Activated naive CD4-positive, alpha-beta T cell treated with anti-CD3 and anti-CD28 coated beads, Interleukin-2, amount 50 U/mL, for 72 hours (primary cell): ENCODE results near the gene CFAP69. TPM values are rescaled to one million over a fixed set of nuclear protein-coding genes. Genes with fewer than 3 reads are reported as not detected.
"Not testable (repeated sequence)": the region's sequence is repeated elsewhere in the genome, so short reads cannot be mapped to it uniquely, and the experiment has no call there.

ENCODE experiments used
- ATAC-seq, 2 donors: fragments of 150-1000 bp; cut with Tn5 transposase; 2 replicates each; pipeline ENCODE4 v1.10.0; 2021; ENCODE audit warnings: mild to moderate bottlenecking in 2 of 2, moderate library complexity in 2 of 2
- DNase-seq, 2 donors: peaks; one replicate each; pipeline ENCODE4 v3.0.0; 2021 to 2022; ENCODE audit warnings: low spot score in 2 of 2
- H3K27ac Mint-ChIP-seq, 2 donors: one replicate each; pipeline ENCODE4 v1.8.0; 2022; ENCODE audit warnings: mild to moderate bottlenecking in 2 of 2, mixed read lengths in 2 of 2
- H3K36me3 Mint-ChIP-seq, 2 donors: one replicate each; pipeline ENCODE4 v1.8.0; 2022; ENCODE audit warnings: mixed read lengths in 2 of 2
- H3K9me3 Mint-ChIP-seq, 2 donors: one replicate each; pipeline ENCODE4 v1.8.0; 2022; ENCODE audit warnings: mixed read lengths in 2 of 2
- total RNA-seq, 2 donors: library from RNA; stranded (reverse); gene quantifications; one replicate each; pipeline ENCODE4 v1.2.3, GENCODE V29; 2022

Gene CFAP69
- total RNA-seq, 2 donors from 2014 or later = 0.23 to 0.39 TPM

- Mint-ChIP-seq H3K9me3 (no peaks in the 10 kb centered on the region), H3K27ac (no peak overlapping the region), H3K36me3 (no peaks in the 10 kb centered on the region)
- DNase-seq (no peak), ATAC-seq (no peak)
These were observed 5.8 kb downstream of the CFAP69 start for GRCh38 chr7:90250601-90251303.

DNA sequence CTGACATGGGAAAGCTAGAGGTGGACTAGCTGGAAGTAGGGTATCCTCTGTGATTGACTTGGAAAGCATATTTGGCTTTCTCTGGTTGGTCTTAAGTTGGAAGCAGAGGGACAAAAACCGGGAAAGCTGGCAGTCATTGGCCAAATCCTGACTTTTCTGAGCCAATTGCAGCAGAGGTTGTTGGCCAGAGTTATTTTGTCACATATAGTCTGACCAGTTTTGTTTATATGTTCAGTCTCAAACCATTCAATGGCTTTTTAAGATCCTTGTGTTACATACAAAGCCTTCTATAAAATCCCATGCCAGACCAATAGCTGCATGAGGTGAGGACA is 6.3 kb downstream of the CFAP69 start:
- no peak for DNase-seq
- ATAC-seq = no peak
- Mint-ChIP-seq H3K36me3 (no peaks in the 10 kb centered on the region), H3K9me3 (no peaks in the 10 kb centered on the region), H3K27ac (no peak overlapping the region)

GRCh38 chr7:90256011-90256410 is 11.0 kb downstream of the CFAP69 start:
- not testable (repeated sequence) for H3K9me3 Mint-ChIP-seq, H3K36me3 Mint-ChIP-seq, H3K27ac Mint-ChIP-seq, DNase-seq, ATAC-seq

DNA sequence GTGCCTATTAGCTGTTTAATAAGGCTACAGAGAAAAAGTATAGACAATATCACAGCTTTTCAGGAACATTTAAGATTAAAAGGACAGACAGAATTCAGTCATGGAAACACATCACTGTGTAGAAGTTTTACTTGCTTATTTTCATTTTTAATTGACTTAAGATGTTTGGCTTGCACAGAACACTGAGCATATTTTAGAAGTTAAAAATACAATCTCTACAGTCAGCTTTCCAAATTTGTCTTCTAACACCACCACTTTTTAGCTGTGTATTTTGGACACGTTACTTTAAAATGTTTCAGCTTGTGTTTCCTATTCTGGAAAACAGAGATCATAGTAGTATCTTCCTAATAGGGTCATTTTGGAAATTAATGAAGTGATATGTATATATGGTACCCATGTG is 11.8 kb downstream of the CFAP69 start:
- Mint-ChIP-seq H3K9me3 (no peaks in the 10 kb centered on the region), H3K27ac (no peak overlapping the region), H3K36me3 (no peaks in the 10 kb centered on the region)
- no peak for DNase-seq
- no peak for ATAC-seq

- DNase-seq (no peak), ATAC-seq (no peak)
- Mint-ChIP-seq H3K9me3 (no peaks in the 10 kb centered on the region), H3K27ac (no peak overlapping the region), H3K36me3 (no peaks in the 10 kb centered on the region)
These were observed 16.5 kb downstream of the CFAP69 start for GRCh38 chr7:90261441-90261840.

- DNase-seq (no peak), ATAC-seq (peak in 1 of 2 donors; percentile 43)
- Mint-ChIP-seq H3K36me3 (no peaks in the 10 kb centered on the region), H3K9me3 (no peaks in the 10 kb centered on the region), H3K27ac (no peak overlapping the region)
These were observed 17.5 kb downstream of the CFAP69 start for GRCh38 chr7:90262438-90262837.

DNA sequence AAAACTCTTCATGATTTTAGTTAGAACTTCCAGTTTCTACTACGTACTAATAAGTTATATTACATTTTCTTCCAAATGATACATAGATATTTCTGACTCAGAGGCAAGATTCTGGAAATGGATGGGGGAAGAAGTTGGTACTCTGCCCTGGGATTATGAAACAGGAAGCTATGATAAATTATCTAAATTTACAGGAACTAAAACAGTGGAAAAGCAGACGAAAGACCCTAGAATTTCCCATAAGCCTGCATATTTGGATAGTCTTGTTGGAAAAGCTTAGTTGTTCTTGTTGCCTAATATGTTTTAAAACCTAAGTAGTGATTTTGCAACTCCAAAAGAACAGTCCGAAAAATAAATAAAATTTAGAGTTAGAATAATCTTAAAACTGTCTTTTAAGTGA is 21.8 kb downstream of the CFAP69 start:
- no peak for DNase-seq
- ATAC-seq = no peak
- no peaks in the 10 kb centered on the region for H3K36me3 Mint-ChIP-seq
- H3K9me3 Mint-ChIP-seq = no peaks in the 10 kb centered on the region
- H3K27ac Mint-ChIP-seq = no peak overlapping the region

DNA sequence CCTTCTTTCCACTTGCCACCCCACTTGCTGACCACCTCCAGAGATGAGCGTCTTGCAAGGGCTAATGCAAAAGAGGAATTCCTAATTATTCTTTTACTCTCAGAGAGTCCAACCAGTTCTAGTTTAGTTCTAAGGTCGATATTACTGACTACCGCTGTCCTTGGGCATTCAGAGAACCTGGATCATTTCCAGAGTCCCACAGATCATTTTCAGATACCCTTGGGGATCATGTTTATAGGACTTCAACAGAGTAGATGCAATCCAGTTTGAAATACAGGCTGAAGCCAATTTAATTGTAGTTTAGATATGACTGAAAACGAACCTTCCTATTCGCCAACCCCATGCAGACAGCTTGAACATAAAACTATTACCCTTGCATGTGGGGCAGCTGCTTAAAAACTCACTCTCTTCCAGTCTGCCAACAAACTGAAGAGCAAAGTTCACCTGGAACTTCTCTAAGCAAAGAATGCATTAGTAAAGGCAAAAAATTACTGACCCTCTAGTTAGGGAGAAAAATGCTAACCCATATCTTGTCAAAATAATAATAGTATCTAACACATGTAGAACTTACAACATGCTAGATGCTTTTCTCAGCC is 22.4 kb downstream of the CFAP69 start:
- DNase-seq = no peak
- no peak for ATAC-seq
- H3K9me3 Mint-ChIP-seq = no peaks in the 10 kb centered on the region
- no peaks in the 10 kb centered on the region for H3K36me3 Mint-ChIP-seq
- H3K27ac Mint-ChIP-seq = no peak overlapping the region

- Mint-ChIP-seq H3K27ac (no peak overlapping the region), H3K9me3 (no peaks in the 10 kb centered on the region), H3K36me3 (no peaks in the 10 kb centered on the region)
- no peak for ATAC-seq
- DNase-seq = no peak
These were observed 24.2 kb downstream of the CFAP69 start for GRCh38 chr7:90269163-90269562.

DNA sequence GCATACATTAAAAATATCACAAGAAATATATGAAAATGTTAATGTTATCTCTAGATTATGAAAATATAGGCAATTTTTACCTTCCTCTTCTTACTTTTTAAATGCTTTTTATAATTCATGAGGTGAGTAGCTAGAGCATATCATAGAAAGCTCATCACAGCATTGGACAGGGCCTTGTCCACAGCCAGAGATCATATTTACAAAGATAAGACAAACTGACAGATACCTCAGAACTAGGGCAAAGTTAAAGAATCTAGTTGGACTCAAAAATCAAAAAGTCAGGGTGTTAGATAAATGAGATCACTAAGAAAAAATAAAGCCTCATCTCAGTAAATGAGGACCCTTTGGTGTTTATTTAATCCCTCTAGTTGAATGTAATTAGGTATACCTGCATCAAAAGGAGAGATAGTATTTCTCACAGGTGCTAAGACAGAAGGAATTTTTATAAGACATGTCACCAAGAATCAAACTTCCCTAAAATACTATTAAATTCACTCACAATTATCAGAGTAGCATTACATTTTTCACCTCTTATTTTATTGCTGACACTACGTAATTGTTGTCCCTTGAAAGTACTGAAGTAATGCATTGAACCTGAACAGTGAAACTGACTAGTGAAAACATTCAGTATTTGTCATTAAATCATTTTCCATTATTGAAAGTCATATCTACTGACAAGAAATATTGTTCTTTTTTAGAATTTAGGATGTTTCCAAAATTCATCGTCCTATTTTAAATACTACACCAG is 25.6 kb downstream of the CFAP69 start:
- H3K36me3 Mint-ChIP-seq = no peaks in the 10 kb centered on the region
- no peak for ATAC-seq
- no peaks in the 10 kb centered on the region for H3K9me3 Mint-ChIP-seq
- no peak for DNase-seq
- H3K27ac Mint-ChIP-seq = no peak overlapping the region

GRCh38 chr7:90271753-90272152 is 26.8 kb downstream of the CFAP69 start:
- no peak for DNase-seq
- ATAC-seq = no peak
- H3K9me3 Mint-ChIP-seq = no peaks in the 10 kb centered on the region

GRCh38 chr7:90272242-90272641 is 27.3 kb downstream of the CFAP69 start:
- no peaks in the 10 kb centered on the region for H3K9me3 Mint-ChIP-seq
- ATAC-seq (no peak), DNase-seq (no peak)
- no peaks in the 10 kb centered on the region for H3K36me3 Mint-ChIP-seq
- H3K27ac Mint-ChIP-seq = no peak overlapping the region

More at GRCh38 chr7:90271753-90272152, 26.8 kb downstream of the CFAP69 start:
- Mint-ChIP-seq H3K27ac (no peak overlapping the region), H3K36me3 (no peaks in the 10 kb centered on the region)

- H3K27ac Mint-ChIP-seq = no peak overlapping the region
- H3K9me3 Mint-ChIP-seq = no peaks in the 10 kb centered on the region
- DNase-seq (no peak), ATAC-seq (no peak)
- no peaks in the 10 kb centered on the region for H3K36me3 Mint-ChIP-seq
These were observed 29.2 kb downstream of the CFAP69 start for GRCh38 chr7:90274161-90274560.

- no peak overlapping the region for H3K27ac Mint-ChIP-seq
- DNase-seq = no peak
- no peak for ATAC-seq
- no peaks in the 10 kb centered on the region for H3K36me3 Mint-ChIP-seq
- no peaks in the 10 kb centered on the region for H3K9me3 Mint-ChIP-seq
These were observed 31.2 kb downstream of the CFAP69 start for GRCh38 chr7:90276033-90276728.

DNA sequence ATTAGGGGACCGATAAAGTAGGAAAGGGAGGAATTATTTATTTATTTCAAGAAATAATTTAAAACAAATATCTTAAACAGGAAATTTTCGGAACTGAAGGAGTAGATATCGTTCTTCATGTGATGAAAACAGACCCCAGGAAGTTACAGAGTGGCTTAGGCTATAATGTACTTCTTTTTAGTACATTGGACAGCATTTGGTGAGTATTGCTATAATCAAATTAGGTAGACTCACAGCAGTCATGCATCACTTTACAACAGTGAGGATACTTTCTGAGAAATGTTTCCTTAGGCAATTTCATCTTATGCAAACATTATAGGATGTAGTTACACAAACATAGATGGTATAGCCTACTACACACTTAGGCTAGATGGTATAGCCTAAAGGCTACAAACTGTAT is 43.2 kb downstream of the CFAP69 start:
- ATAC-seq (no peak), DNase-seq (no peak)
- Mint-ChIP-seq H3K27ac (no peak overlapping the region), H3K36me3 (peaks cover under 1 to 6% of the 10 kb centered on the region in 2 donors), H3K9me3 (no peaks in the 10 kb centered on the region)

DNA sequence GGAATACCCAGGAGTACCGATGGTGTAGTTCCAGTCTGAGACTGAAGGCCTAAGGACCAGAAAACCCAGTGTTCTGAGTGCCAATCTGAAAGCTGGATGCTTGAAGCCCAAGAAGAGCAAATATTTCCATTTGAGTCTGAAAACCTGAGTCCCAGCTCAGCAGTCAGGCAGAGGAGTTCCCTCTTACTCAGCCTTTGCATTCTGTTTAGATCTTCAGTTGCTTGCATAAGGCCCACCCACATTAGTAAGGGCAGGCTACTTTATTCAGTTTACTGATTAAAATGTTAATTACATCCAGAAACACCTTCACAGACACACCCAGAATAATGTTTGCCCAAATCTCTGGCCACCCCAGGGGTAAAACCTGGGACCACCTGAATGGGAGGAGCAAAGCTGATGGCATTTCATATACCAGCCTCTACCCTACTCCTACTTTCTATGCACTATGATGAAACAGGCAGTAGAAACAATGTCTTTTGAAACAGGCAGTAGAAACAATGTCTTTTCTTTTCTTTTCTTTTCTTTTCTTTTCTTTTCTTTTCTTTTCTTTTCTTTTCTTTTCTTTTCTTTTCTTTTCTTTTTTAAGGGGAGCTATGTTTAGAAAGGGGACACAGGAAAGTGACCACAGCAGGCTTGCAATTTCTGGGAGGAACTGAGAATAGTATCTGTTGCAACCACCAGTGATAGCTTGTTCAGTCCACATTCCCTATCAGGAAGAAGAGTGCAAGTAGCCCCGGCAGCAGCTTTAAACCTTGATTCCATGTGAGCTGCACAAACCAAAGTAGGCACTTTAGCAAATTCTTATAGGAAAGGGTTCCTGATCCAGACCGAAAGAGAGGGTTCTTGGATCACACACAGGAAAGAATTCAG is 45.5 kb downstream of the CFAP69 start:
- Mint-ChIP-seq H3K36me3 (peaks cover 7 to 11% of the 10 kb centered on the region in 2 donors), H3K9me3 (peaks cover 0 to 4% of the 10 kb centered on the region in 2 donors), H3K27ac (no peak overlapping the region)
- no peak for ATAC-seq
- no peak for DNase-seq
